ENCODE data around the gene GDF15. TPM values are rescaled to one million over a fixed set of nuclear protein-coding genes. Genes with fewer than 3 reads are reported as not detected.

Gene GDF15
- total and polyA plus RNA-seq, 2 donors (not counting 1 experiment from before 2014, with no cell fraction given): 0.19 TPM; not detected in 1

- no peak overlapping the region for H2AFZ ChIP-seq (ENCODE audit: insufficient read depth, low read depth, low read length, poor library complexity, severe bottlenecking)
- H3K79me2 ChIP-seq (ENCODE audit: control insufficient read depth, insufficient read depth, low read length): peaks cover 28% of the 10 kb centered on the region
- WGBS (ENCODE audit: insufficient coverage): 78% methylated on average over 1 of the region's 2 CpGs
- Mint-ChIP-seq H3K4me1 (peaks cover 57% of the 10 kb centered on the region), H3K4me3 (peak overlapping the region; percentile 83), H3K9me3 (ENCODE audit: insufficient read depth) (no peaks in the 10 kb centered on the region), H3K27me3 (peaks cover 22% of the 10 kb centered on the region), H3K27ac (no peak overlapping the region)
- DNase-seq (no peak), ATAC-seq (ENCODE audit: low read depth) (no peak)
- TF ChIP-seq, protein P1, sequence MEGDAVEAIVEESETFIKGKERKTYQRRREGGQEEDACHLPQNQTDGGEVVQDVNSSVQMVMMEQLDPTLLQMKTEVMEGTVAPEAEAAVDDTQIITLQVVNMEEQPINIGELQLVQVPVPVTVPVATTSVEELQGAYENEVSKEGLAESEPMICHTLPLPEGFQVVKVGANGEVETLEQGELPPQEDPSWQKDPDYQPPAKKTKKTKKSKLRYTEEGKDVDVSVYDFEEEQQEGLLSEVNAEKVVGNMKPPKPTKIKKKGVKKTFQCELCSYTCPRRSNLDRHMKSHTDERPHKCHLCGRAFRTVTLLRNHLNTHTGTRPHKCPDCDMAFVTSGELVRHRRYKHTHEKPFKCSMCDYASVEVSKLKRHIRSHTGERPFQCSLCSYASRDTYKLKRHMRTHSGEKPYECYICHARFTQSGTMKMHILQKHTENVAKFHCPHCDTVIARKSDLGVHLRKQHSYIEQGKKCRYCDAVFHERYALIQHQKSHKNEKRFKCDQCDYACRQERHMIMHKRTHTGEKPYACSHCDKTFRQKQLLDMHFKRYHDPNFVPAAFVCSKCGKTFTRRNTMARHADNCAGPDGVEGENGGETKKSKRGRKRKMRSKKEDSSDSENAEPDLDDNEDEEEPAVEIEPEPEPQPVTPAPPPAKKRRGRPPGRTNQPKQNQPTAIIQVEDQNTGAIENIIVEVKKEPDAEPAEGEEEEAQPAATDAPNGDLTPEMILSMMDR (IDR thresholded peaks at IDR 0.05): no peak
- TF ChIP-seq EZH2 (IDR thresholded peaks at IDR 0.05; ENCODE audit: borderline replicate concordance, insufficient read depth, low read depth, low read length, poor library complexity, severe bottlenecking): no peak
- H3K4me3 ChIP-seq (ENCODE audit: control extremely low read depth in 1 of 5, extremely low read depth in 1 of 5, insufficient read depth in 1 of 5, low read depth in 2 of 5, low read length in 4 of 5): no peak overlapping the region
- POLR2A ChIA-PET: interaction anchor here (2.8 kb wide), 1 partner anchor 8 kb away, joined by 15 read pairs; no protein-coding TSS in a partner anchor
- H3K9me3 ChIP-seq (ENCODE audit: control extremely low read depth in 1 of 3, control insufficient read depth in 2 of 3, insufficient read depth in 1 of 3, low read length in 2 of 3): peaks cover 0 to 22% (median 0%) of the 10 kb centered on the region in 3 donors
- no peak overlapping the region for H3K27ac ChIP-seq (ENCODE audit: low read length in 2 of 2)
- H4K20me1 ChIP-seq (ENCODE audit: control insufficient read depth, insufficient read depth, low read length, poor library complexity, severe bottlenecking): peaks cover 54% of the 10 kb centered on the region
- intact Hi-C loops (cut with micrococcal nuclease): loop anchor here (5.0 kb wide), 1 partner anchor 34 kb away; the partner anchor contains the start of gene GDF15
- H3K4me2 ChIP-seq (replicated peaks; ENCODE audit: low read depth, low read length, poor library complexity, severe bottlenecking): peak overlapping the region; percentile 97
- no peaks in the 10 kb centered on the region for H3K36me3 ChIP-seq (replicated peaks in 1 of 2; ENCODE audit: control extremely low read depth in 1 of 2, control insufficient read depth in 1 of 2, extremely low read depth in 1 of 2, insufficient read depth in 2 of 2, low read length in 1 of 2)
- H3K9ac ChIP-seq (ENCODE audit: low read length): no peak overlapping the region
- peaks cover 53 to 64% of the 10 kb centered on the region in 2 donors for H3K4me1 ChIP-seq (ENCODE audit: control insufficient read depth in 2 of 2, insufficient read depth in 2 of 2, low read length in 2 of 2)
- CTCF ChIA-PET: interaction anchor here (1.6 to 3.5 kb wide), 4 partner anchors 9 to 92 kb away, joined by 3 to 17 read pairs (median 7); no protein-coding TSS in a partner anchor
- peaks cover 0 to 33% (median 17%) of the 10 kb centered on the region in 4 experiments for H3K27me3 ChIP-seq (replicated peaks in 1 of 4; ENCODE audit: control extremely low read depth in 1 of 4, control insufficient read depth in 3 of 4, insufficient read depth in 4 of 4, low read length in 3 of 4)
Observed at GRCh38 chr19:18420930-18421329, 35.0 kb downstream of the GDF15 start.

- TF ChIP-seq, protein P1 (IDR thresholded peaks at IDR 0.05): no peak
- no peak for TF ChIP-seq EZH2 (IDR thresholded peaks at IDR 0.05; ENCODE audit: borderline replicate concordance, insufficient read depth, low read depth, low read length, poor library complexity, severe bottlenecking)
- Mint-ChIP-seq H3K27ac (peak overlapping the region; percentile 67), H3K27me3 (peaks cover 19% of the 10 kb centered on the region), H3K4me1 (peaks cover 55% of the 10 kb centered on the region), H3K9me3 (ENCODE audit: insufficient read depth) (no peaks in the 10 kb centered on the region), H3K4me3 (peak overlapping the region; percentile 83)
- no peak overlapping the region for H2AFZ ChIP-seq (ENCODE audit: insufficient read depth, low read depth, low read length, poor library complexity, severe bottlenecking)
- peak overlapping the region; percentile 19 for H3K4me2 ChIP-seq (replicated peaks; ENCODE audit: low read depth, low read length, poor library complexity, severe bottlenecking)
- POLR2A ChIA-PET: interaction anchor here (0.7 to 2.8 kb wide), 3 partner anchors 7 to 266 kb away, joined by 3 to 15 read pairs (median 3); no protein-coding TSS in a partner anchor
- DNase-seq (peak; percentile 39), ATAC-seq (ENCODE audit: low read depth) (no peak)
- H3K79me2 ChIP-seq (ENCODE audit: control insufficient read depth, insufficient read depth, low read length): peaks cover 28% of the 10 kb centered on the region
- peaks cover 54% of the 10 kb centered on the region for H4K20me1 ChIP-seq (ENCODE audit: control insufficient read depth, insufficient read depth, low read length, poor library complexity, severe bottlenecking)
- no peak overlapping the region for H3K9ac ChIP-seq (ENCODE audit: low read length)
- WGBS (ENCODE audit: insufficient coverage): 100% methylated on average over 8 of the region's 12 CpGs
- intact Hi-C loops (cut with micrococcal nuclease): loop anchor here (5.0 kb wide), 1 partner anchor 34 kb away; the partner anchor contains the start of gene GDF15
- H3K36me3 ChIP-seq (replicated peaks in 1 of 2; ENCODE audit: control extremely low read depth in 1 of 2, control insufficient read depth in 1 of 2, extremely low read depth in 1 of 2, insufficient read depth in 2 of 2, low read length in 1 of 2): no peaks in the 10 kb centered on the region
- H3K27ac ChIP-seq (ENCODE audit: low read length in 2 of 2): no peak overlapping the region
- H3K9me3 ChIP-seq (ENCODE audit: control extremely low read depth in 1 of 3, control insufficient read depth in 2 of 3, insufficient read depth in 1 of 3, low read length in 2 of 3): peaks cover 0 to 18% (median 0%) of the 10 kb centered on the region in 3 donors
- H3K4me1 ChIP-seq (ENCODE audit: control insufficient read depth in 2 of 2, insufficient read depth in 2 of 2, low read length in 2 of 2): peaks cover 48 to 59% of the 10 kb centered on the region in 2 donors
- no peak overlapping the region for H3K4me3 ChIP-seq (ENCODE audit: control extremely low read depth in 1 of 5, extremely low read depth in 1 of 5, insufficient read depth in 1 of 5, low read depth in 2 of 5, low read length in 4 of 5)
- H3K27me3 ChIP-seq (replicated peaks in 1 of 4; ENCODE audit: control extremely low read depth in 1 of 4, control insufficient read depth in 3 of 4, insufficient read depth in 4 of 4, low read length in 3 of 4): peaks cover 0 to 27% (median 13%) of the 10 kb centered on the region in 4 experiments
- CTCF ChIA-PET: interaction anchor here (0.6 to 3.5 kb wide), 7 partner anchors 10 to 135 kb away, joined by 3 to 17 read pairs (median 5); no protein-coding TSS in a partner anchor
Observed at GRCh38 chr19:18421371-18421959, 35.5 kb downstream of the GDF15 start.
